Measurements from ENCODE around the gene OLFM3. TPM values are rescaled to one million over a fixed set of nuclear protein-coding genes. Genes with fewer than 3 reads are reported as not detected.

OLFM3 gene
- total RNA-seq, 2 experiments from 2014 or later: not detected

DNA sequence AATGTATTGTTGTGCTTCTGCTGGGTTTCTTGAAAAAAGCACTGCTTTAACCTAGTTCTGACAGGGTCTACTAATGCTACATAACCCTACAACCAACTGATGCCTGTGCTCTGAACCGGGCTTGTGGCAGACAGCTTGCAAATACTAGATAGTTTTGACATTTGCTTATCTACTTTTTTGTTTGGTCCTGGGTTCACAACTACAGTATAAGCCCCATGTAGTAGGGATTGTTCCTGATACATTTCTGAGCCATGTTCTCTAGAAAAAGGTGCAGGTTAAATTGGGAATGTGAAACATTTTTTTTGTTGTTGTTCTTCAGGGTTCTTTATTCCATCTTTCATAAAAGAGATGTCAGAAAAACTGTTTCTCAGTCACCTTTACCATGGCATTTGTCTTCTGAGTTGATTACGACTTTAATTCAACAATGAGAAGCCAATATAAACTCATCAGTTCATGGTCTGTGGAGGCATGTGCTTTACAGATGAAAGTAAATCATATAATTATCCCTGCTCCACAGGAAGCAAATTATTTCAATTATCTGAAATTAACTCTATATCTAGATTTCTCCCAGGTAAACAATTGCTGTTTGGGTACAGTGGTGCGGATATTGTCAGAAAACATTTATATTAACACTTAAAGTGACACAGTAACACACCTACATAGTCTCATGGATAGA, 22.0 kb downstream of the OLFM3 start:
- H3K27me3 Mint-ChIP-seq: no peaks in the 10 kb centered on the region
- CTCF ChIA-PET: no interaction called here
- no peak overlapping the region for H3K27ac Mint-ChIP-seq
- no peaks in the 10 kb centered on the region for H3K9me3 Mint-ChIP-seq
- intact Hi-C loops (cut with micrococcal nuclease): no loop called here
- H3K4me3 Mint-ChIP-seq: no peak overlapping the region
- no peaks in the 10 kb centered on the region for H3K4me1 Mint-ChIP-seq (ENCODE audit: low read depth)
- no peak for DNase-seq
- POLR2A ChIA-PET: no interaction called here
- H3K36me3 Mint-ChIP-seq: no peaks in the 10 kb centered on the region

DNA sequence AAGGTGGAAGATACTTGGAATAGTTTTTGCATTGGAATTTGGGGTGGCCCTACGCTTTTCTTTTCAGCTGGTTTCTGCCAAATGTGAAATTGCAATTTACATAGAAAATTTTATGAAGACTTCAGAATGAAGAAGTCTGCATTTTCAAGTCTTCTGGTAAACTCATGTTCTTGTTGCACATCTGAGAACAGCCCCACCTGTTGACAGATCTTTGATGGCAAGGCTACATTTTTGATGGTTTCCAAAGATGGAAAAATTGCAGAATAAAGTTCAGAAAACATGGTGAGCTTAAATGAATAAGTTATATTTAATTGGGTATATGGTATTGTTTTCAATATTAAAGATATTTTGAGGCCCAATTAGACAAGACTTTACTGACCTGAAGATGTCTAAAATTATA, 25.4 kb downstream of the OLFM3 start:
- Mint-ChIP-seq H3K36me3 (no peaks in the 10 kb centered on the region), H3K27ac (no peak overlapping the region), H3K9me3 (no peaks in the 10 kb centered on the region), H3K4me3 (no peak overlapping the region), H3K4me1 (ENCODE audit: low read depth) (no peaks in the 10 kb centered on the region), H3K27me3 (no peaks in the 10 kb centered on the region)
- ChIA-PET POLR2A (no interaction called here), CTCF (no interaction called here)
- intact Hi-C loops (cut with micrococcal nuclease): no loop called here
- DNase-seq: no peak

DNA sequence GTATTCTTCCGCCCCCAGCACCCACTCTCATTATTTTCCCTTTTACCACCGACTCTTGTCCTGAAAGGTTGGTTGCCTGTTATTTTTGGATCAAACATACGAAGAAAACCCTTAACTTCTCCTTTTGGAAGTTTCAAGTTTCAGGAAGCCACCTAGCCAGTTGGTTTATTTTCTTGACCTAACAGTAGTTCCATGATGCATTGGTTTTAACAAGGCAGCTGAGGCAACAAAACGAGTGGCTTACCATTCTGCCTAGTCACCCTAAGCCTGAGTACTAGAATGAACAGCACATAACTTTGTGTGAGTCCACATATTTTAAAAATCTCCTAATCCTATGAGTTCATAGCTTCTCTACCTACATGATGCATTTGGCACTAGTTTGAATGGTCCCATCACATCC, 28.9 kb downstream of the OLFM3 start:
- DNase-seq: no peak
- no peaks in the 10 kb centered on the region for H3K9me3 Mint-ChIP-seq
- POLR2A ChIA-PET: no interaction called here
- CTCF ChIA-PET: no interaction called here
- no peak overlapping the region for H3K27ac Mint-ChIP-seq
- no peaks in the 10 kb centered on the region for H3K4me1 Mint-ChIP-seq (ENCODE audit: low read depth)
- no peaks in the 10 kb centered on the region for H3K36me3 Mint-ChIP-seq
- H3K27me3 Mint-ChIP-seq: peaks cover 2% of the 10 kb centered on the region
- intact Hi-C loops (cut with micrococcal nuclease): no loop called here
- H3K4me3 Mint-ChIP-seq: no peak overlapping the region

DNA sequence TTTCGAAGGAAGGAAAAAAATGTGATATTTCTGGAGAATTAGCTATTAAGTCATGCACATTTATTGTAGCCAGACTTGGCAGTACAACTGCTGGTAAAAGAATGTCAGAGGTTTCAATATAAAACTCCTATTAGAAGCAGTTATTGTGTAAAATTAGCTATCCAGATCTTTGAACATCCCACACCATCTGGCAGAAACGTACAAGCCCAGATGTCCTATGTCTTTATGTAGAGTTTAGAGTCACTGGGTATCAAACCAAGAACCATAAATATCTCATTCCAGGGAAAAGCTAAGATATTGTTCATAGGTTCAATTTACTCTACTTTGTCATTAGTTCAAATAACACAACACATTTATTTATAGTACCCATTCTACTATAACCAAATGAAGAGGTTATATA, 31.4 kb downstream of the OLFM3 start:
- Mint-ChIP-seq H3K27me3 (peaks cover 2% of the 10 kb centered on the region), H3K36me3 (no peaks in the 10 kb centered on the region), H3K4me3 (no peak overlapping the region), H3K9me3 (no peaks in the 10 kb centered on the region), H3K27ac (no peak overlapping the region), H3K4me1 (ENCODE audit: low read depth) (no peaks in the 10 kb centered on the region)
- no peak for DNase-seq
- intact Hi-C loops (cut with micrococcal nuclease): no loop called here
- POLR2A ChIA-PET: no interaction called here
- CTCF ChIA-PET: no interaction called here

DNA sequence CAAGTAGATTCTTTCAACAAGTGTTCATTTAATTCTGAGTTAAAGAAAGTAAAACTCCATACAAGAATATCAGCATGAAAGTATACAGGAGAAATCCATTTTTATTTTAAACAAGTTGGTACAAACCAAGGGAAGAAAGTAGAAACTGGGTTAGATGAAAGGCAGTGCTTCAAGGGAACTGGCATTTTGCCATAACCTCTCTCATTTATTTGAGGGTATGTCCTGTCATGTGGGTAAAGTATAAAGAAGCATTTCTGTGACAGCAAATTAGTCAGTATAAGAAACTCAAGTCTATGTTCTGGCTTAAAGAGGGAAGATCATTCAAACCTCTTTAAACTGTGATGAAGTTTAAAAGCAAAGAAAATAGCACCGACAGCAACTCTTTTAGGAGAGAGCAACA, 32.0 kb downstream of the OLFM3 start:
- intact Hi-C loops (cut with micrococcal nuclease): no loop called here
- no peaks in the 10 kb centered on the region for H3K36me3 Mint-ChIP-seq
- no peak overlapping the region for H3K4me3 Mint-ChIP-seq
- no peaks in the 10 kb centered on the region for H3K9me3 Mint-ChIP-seq
- POLR2A ChIA-PET: no interaction called here
- no peak for DNase-seq
- H3K27ac Mint-ChIP-seq: no peak overlapping the region
- CTCF ChIA-PET: no interaction called here
- H3K27me3 Mint-ChIP-seq: peaks cover 2% of the 10 kb centered on the region
- H3K4me1 Mint-ChIP-seq (ENCODE audit: low read depth): no peaks in the 10 kb centered on the region

DNA sequence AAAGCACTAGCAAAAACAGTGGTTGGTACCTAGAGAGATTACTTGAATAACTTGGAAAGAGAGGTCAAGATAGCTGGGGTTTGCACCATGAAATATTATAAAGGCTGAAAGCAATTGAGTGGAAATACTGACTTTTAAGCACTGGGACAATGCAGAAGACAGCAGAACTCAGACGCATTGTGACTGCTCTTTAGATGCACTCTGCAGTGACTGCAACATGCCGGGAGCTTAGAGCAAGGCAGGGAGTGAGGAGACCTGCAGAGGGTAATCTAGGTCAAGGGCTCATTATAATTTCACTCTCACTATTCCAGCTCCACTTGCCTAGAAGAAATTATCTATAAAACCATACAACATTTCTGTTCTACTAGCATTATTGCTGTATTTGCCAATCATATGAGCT, 36.6 kb downstream of the OLFM3 start:
- no peak for DNase-seq
- no peaks in the 10 kb centered on the region for H3K36me3 Mint-ChIP-seq
- H3K27me3 Mint-ChIP-seq: peaks cover 2% of the 10 kb centered on the region
- POLR2A ChIA-PET: no interaction called here
- no peak overlapping the region for H3K27ac Mint-ChIP-seq
- no peaks in the 10 kb centered on the region for H3K4me1 Mint-ChIP-seq (ENCODE audit: low read depth)
- H3K4me3 Mint-ChIP-seq: no peak overlapping the region
- H3K9me3 Mint-ChIP-seq: no peaks in the 10 kb centered on the region
- intact Hi-C loops (cut with micrococcal nuclease): no loop called here
- CTCF ChIA-PET: no interaction called here

DNA sequence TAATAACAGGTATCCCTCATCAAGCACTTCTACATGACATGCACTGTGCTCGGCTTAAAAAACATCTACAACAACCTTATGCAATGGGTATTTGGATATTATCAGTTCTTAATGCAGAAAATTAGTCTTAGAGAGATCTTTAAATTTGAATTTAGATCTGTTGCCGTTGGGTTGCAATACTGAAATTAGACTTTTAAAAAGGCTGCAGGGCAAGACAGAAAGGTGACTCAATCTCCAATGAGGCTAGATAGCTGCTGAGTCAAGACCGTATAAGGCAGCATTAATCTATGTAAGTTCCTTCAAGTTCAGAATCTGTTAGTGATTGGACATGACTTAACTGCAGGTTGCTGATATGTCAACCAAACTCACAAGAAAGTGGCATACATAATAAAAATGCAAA, 37.3 kb downstream of the OLFM3 start:
- no peaks in the 10 kb centered on the region for H3K36me3 Mint-ChIP-seq

DNA sequence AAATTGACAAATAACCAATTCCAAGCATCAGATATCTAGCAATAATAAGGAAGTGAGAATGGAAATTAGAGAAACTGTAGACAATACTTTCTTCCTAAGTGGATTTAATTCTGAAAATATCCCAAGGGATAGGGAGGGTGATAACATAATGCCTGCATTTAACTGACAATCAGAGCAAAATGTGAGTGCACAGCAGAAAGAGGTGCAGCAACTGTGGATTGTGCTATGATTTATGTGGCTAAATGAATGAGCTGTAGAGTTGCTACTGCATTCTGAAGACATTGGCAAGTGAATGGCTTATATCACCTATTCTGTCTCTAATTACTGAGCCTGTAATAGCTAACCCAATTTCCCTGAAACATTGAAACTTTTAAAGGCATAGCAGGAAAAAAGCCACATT, 39.0 kb downstream of the OLFM3 start:
- Mint-ChIP-seq H3K27me3 (no peaks in the 10 kb centered on the region), H3K27ac (no peak overlapping the region), H3K36me3 (no peaks in the 10 kb centered on the region), H3K4me1 (ENCODE audit: low read depth) (no peaks in the 10 kb centered on the region), H3K9me3 (no peaks in the 10 kb centered on the region), H3K4me3 (no peak overlapping the region)
- POLR2A ChIA-PET: no interaction called here
- intact Hi-C loops (cut with micrococcal nuclease): no loop called here
- CTCF ChIA-PET: no interaction called here
- no peak for DNase-seq

More for the DNA sequence above, 37.3 kb downstream of the OLFM3 start:
- Mint-ChIP-seq H3K4me1 (ENCODE audit: low read depth) (no peaks in the 10 kb centered on the region), H3K27me3 (peaks cover 2% of the 10 kb centered on the region), H3K4me3 (no peak overlapping the region), H3K27ac (no peak overlapping the region), H3K9me3 (no peaks in the 10 kb centered on the region)
- no peak for DNase-seq
- POLR2A ChIA-PET: no interaction called here
- intact Hi-C loops (cut with micrococcal nuclease): no loop called here
- CTCF ChIA-PET: no interaction called here

DNA sequence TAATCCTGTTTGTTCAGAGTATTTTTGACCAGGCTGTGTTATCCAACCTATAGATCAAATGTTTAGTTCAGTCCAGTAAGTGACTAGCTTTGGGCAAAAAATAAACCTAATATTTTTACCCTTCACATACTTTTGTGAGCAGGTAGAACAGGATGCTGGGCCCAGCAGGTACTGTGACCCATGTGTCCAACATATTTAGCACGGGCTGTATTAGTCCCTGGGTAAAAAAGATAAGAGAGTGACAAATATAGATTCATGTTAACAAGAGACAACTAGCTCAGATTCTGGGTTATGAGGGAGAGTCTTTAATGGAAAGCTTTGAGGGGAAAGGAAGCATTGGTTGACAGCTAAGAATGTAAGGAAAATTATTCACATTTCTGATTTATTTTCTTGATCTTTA, 43.1 kb downstream of the OLFM3 start:
- Mint-ChIP-seq H3K27me3 (no peaks in the 10 kb centered on the region), H3K36me3 (no peaks in the 10 kb centered on the region), H3K4me1 (ENCODE audit: low read depth) (no peaks in the 10 kb centered on the region), H3K4me3 (no peak overlapping the region), H3K27ac (no peak overlapping the region), H3K9me3 (peaks cover 3% of the 10 kb centered on the region)
- intact Hi-C loops (cut with micrococcal nuclease): no loop called here
- no peak for DNase-seq
- POLR2A ChIA-PET: no interaction called here
- CTCF ChIA-PET: no interaction called here

DNA sequence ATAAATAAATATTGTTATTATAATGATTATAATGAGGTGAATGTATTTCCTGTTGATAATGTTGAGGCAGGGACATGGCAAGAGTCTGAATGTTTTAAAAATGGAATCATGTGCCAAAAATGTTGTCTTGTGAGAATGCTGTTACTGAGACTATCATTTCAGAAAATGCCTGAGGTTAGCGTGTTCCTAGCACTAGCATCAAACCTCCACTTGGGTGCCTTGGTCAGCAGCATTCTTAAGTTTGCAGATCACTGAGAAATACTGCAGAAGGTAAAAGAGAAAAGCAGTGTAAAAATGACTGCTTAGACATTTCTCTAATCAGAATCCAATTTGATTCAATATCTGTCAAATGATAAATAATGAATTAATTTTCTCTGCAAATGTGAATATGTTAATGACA, 50.8 kb downstream of the OLFM3 start:
- H3K4me3 Mint-ChIP-seq: no peak overlapping the region
- no peaks in the 10 kb centered on the region for H3K27me3 Mint-ChIP-seq
- ChIA-PET CTCF (no interaction called here), POLR2A (no interaction called here)
- H3K36me3 Mint-ChIP-seq: no peaks in the 10 kb centered on the region
- intact Hi-C loops (cut with micrococcal nuclease): no loop called here
- H3K9me3 Mint-ChIP-seq: peaks cover 3% of the 10 kb centered on the region
- no peak overlapping the region for H3K27ac Mint-ChIP-seq
- H3K4me1 Mint-ChIP-seq (ENCODE audit: low read depth): no peaks in the 10 kb centered on the region
- no peak for DNase-seq

DNA sequence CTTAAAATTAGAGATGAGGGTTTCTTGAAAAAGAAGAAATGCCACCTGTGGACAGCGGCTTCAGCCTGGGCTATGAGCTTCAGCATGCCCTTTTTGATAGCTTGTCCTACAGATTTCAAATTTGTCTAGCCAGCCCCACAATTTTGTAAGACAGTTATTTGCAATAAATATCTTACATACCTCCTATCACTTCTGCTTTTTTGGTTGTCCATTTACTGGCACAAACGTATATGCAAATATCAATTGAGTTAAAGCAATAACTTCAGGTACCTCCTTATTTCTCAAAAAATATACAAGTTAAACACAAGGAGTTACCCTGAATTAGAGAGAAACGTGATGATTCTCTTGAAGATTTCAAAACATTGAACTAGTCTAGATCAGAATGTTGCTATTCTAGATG, 53.5 kb downstream of the OLFM3 start:
- Mint-ChIP-seq H3K4me3 (no peak overlapping the region), H3K9me3 (no peaks in the 10 kb centered on the region), H3K4me1 (ENCODE audit: low read depth) (no peaks in the 10 kb centered on the region), H3K36me3 (no peaks in the 10 kb centered on the region), H3K27ac (no peak overlapping the region), H3K27me3 (no peaks in the 10 kb centered on the region)
- ChIA-PET CTCF (no interaction called here), POLR2A (no interaction called here)
- DNase-seq: no peak
- intact Hi-C loops (cut with micrococcal nuclease): no loop called here

DNA sequence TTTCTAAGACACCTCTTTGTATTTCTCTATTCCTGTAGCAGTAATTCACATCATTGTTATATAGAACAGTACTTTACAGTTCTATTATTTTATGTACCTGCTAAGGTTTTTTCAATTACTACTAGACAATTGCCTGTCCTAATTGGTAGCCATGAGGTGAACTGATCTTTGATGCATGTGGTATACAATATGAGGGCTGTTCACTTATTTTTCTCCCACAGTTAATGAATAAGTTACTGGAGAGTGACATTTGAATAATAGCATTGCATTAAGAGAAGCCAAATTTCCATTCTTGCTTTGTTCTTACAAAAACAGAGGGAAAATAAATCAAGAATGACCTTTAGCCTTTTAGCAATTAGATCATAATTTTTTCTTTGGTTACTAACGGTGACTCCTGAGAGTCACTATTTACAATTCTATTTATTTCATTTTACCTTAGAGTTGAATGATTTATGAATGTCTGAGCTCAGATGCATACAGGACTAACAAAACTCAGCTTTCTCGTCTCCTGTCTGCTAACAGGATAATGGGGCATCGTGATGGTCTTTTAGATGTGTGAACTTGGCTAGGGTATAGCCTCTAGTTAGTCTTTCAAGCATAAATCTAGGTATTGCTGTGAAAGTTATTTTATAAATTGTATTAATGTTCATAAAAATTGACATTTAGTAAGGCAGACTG, 54.1 kb downstream of the OLFM3 start:
- intact Hi-C loops (cut with micrococcal nuclease): no loop called here
- no peak for DNase-seq
- H3K9me3 Mint-ChIP-seq: no peaks in the 10 kb centered on the region
- CTCF ChIA-PET: no interaction called here
- H3K4me3 Mint-ChIP-seq: no peak overlapping the region
- H3K36me3 Mint-ChIP-seq: no peaks in the 10 kb centered on the region
- H3K27ac Mint-ChIP-seq: no peak overlapping the region
- POLR2A ChIA-PET: no interaction called here
- no peaks in the 10 kb centered on the region for H3K4me1 Mint-ChIP-seq (ENCODE audit: low read depth)
- H3K27me3 Mint-ChIP-seq: no peaks in the 10 kb centered on the region

DNA sequence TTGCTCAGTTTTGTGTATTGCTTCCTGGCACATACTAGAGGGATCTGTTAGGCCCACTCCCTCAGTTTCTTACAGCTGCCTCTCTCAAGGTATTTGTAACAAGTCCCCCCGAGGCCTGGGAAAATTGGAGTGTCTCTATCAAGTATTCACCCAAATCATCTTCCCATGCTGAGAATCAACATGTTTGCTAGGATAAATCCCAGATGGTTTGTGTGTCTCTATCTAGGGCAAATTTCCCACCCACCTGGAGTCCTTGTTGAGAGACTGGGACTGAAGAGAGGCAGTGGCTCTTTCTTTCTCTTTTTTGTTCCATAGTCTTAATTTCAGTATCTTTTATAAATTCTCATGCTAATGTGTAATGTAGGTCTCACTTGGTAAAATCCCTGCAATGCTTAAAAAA, 58.0 kb downstream of the OLFM3 start:
- Mint-ChIP-seq H3K4me1 (ENCODE audit: low read depth) (no peaks in the 10 kb centered on the region), H3K27me3 (no peaks in the 10 kb centered on the region), H3K36me3 (no peaks in the 10 kb centered on the region), H3K4me3 (no peak overlapping the region), H3K27ac (no peak overlapping the region), H3K9me3 (peaks cover 2% of the 10 kb centered on the region)
- CTCF ChIA-PET: no interaction called here
- intact Hi-C loops (cut with micrococcal nuclease): no loop called here
- POLR2A ChIA-PET: no interaction called here
- no peak for DNase-seq
